IMR-90 (cell line): Measurements from ENCODE around the gene RNF114. TPM values are rescaled to one million over a fixed set of nuclear protein-coding genes. Genes with fewer than 3 reads are reported as not detected.

Source experiments
- ATAC-seq: fragments of 200-7000 bp; cut with Tn5 transposase; 2 replicates; pipeline ENCODE4 v1.9.1; 2020; ENCODE audit warnings: low read depth, mild to moderate bottlenecking, moderate library complexity
- BruUV-seq: library from RNA; stranded (reverse); fragments of 400-500 nt; replicated peaks from 2 replicates; lab custom pipeline; 2021; lab: Mats Ljungman, UMichigan
- CTCF ChIA-PET: fragments of 300-600 bp; formaldehyde crosslinking; extraction: SDS; loops from one replicate; lab custom pipeline; 2021; ENCODE audit warnings: antibody characterized with exemption; lab: Yijun Ruan, JAX
- POLR2A ChIA-PET: fragments of 300-600 bp; sonication (Branson Sonifier 250); formaldehyde crosslinking; loops from one replicate; lab custom pipeline; 2022; ENCODE audit warnings: antibody characterized with exemption; ENCODE audit not compliant: unreplicated experiment; lab: Charles Lee
- DNase-seq: peaks from one replicate; pipeline ENCODE4 v3.0.0; 2013
- H2AFZ ChIP-seq: replicated peaks from 2 replicates; pipeline ENCODE3; 2013; ENCODE audit warnings: low read length, mild to moderate bottlenecking; ENCODE audit not compliant: poor library complexity
- H2AK5ac ChIP-seq: 2 replicates; pipeline ENCODE4 v1.6.1; 2013; ENCODE audit warnings: low read depth, low read length, inconsistent platforms
- H2AK9ac ChIP-seq: replicated peaks from 2 replicates; pipeline ENCODE3; 2013; ENCODE audit warnings: mild to moderate bottlenecking, low read depth, low read length, moderate library complexity; ENCODE audit not compliant: poor library complexity
- H2BK120ac ChIP-seq: 2 replicates; pipeline ENCODE4 v1.6.1; 2013; ENCODE audit warnings: low read depth, low read length, inconsistent platforms
- H2BK15ac ChIP-seq: 3 replicates; pipeline ENCODE4 v1.6.1; 2013; ENCODE audit warnings: low read depth, low read length, inconsistent platforms
- H2BK20ac ChIP-seq: 2 replicates; pipeline ENCODE4 v1.6.1; 2013; ENCODE audit warnings: low read depth, mild to moderate bottlenecking, inconsistent platforms, low read length, moderate library complexity
- H2BK5ac ChIP-seq: 2 replicates; pipeline ENCODE4 v1.6.1; 2013; ENCODE audit warnings: mild to moderate bottlenecking, low read depth, low read length, inconsistent platforms; ENCODE audit not compliant: poor library complexity, severe bottlenecking
- H3K14ac ChIP-seq: replicated peaks from 2 replicates; pipeline ENCODE4 v1.6.1; 2013; ENCODE audit warnings: low read depth, low read length, inconsistent platforms
- H3K18ac ChIP-seq: 2 replicates; pipeline ENCODE4 v1.6.1; 2013; ENCODE audit warnings: low read depth, low read length, control low read depth
- H3K23ac ChIP-seq: 2 replicates; pipeline ENCODE4 v1.6.1; 2013; ENCODE audit warnings: low read depth, low read length, inconsistent platforms
- H3K27ac ChIP-seq: 2 replicates; pipeline ENCODE4 v1.5.1; 2013; ENCODE audit warnings: mild to moderate bottlenecking, control low read depth, low read length; ENCODE audit not compliant: insufficient read depth
- H3K27me3 ChIP-seq: 2 replicates; pipeline ENCODE4 v1.6.1; 2013; ENCODE audit warnings: low read length; ENCODE audit not compliant: control insufficient read depth, insufficient read depth
- H3K36me3 ChIP-seq: 2 replicates; pipeline ENCODE4 v1.6.1; 2013; ENCODE audit warnings: low read length, mixed read lengths; ENCODE audit not compliant: control insufficient read depth, insufficient read depth
- H3K4ac ChIP-seq: 2 replicates; pipeline ENCODE4 v1.6.1; 2013; ENCODE audit warnings: low read depth, low read length, inconsistent platforms
- H3K4me1 ChIP-seq: 2 replicates; pipeline ENCODE4 v1.6.1; 2013; ENCODE audit warnings: low read length, mixed read lengths; ENCODE audit not compliant: control insufficient read depth, insufficient read depth
- H3K4me2 ChIP-seq: 2 replicates; pipeline ENCODE4 v1.6.1; 2013; ENCODE audit warnings: low read depth, mild to moderate bottlenecking, control low read depth, low read length, moderate library complexity
- H3K4me3 ChIP-seq: 2 replicates; pipeline ENCODE4 v1.5.1; 2013; ENCODE audit warnings: low read depth, mild to moderate bottlenecking, control low read depth, low read length, moderate library complexity; ENCODE audit not compliant: insufficient read depth
- H3K56ac ChIP-seq: 2 replicates; pipeline ENCODE4 v1.6.1; 2013; ENCODE audit warnings: low read length, inconsistent platforms; ENCODE audit not compliant: insufficient read depth; ENCODE audit errors: extremely low read depth
- H3K79me1 ChIP-seq, 2 experiments: 2 replicates each; pipeline ENCODE4 v1.6.1; 2013; ENCODE audit warnings: low read length in 2 of 2, inconsistent platforms in 1 of 2, low read depth in 1 of 2
- H3K9ac ChIP-seq: 2 replicates; pipeline ENCODE4 v1.6.1; 2013; ENCODE audit warnings: low read depth, low read length, control low read depth
- H3K9me1 ChIP-seq: 2 replicates; pipeline ENCODE4 v1.6.1; 2013; ENCODE audit warnings: low read length, inconsistent platforms; ENCODE audit not compliant: insufficient read depth
- H3K9me3 ChIP-seq: 2 replicates; pipeline ENCODE4 v1.6.1; 2013; ENCODE audit warnings: low read length; ENCODE audit not compliant: control insufficient read depth, insufficient read depth
- H4K20me1 ChIP-seq: 2 replicates; pipeline ENCODE4 v1.6.1; 2013; ENCODE audit warnings: low read length, inconsistent platforms; ENCODE audit not compliant: insufficient read depth
- H4K5ac ChIP-seq: 2 replicates; pipeline ENCODE4 v1.6.1; 2013; ENCODE audit warnings: mild to moderate bottlenecking, low read depth, low read length, control low read depth
- H4K8ac ChIP-seq, 2 experiments: 2 replicates each; pipeline ENCODE4 v1.6.1; 2013; ENCODE audit warnings: low read depth in 2 of 2, low read length in 2 of 2, control low read depth in 1 of 2, inconsistent platforms in 1 of 2
- H4K91ac ChIP-seq: 2 replicates; pipeline ENCODE4 v1.6.1; 2013; ENCODE audit warnings: low read depth, low read length, inconsistent platforms; ENCODE audit not compliant: insufficient read depth
- BHLHE40 ChIP-seq: fragments of 150-350 bp; IDR thresholded peaks from 2 replicates; pipeline ENCODE4 v1.6.1; 2016; ENCODE audit warnings: mild to moderate bottlenecking, low read depth, low read length
- CEBPB ChIP-seq: IDR thresholded peaks from 2 replicates; pipeline ENCODE4 v1.6.1; 2012; ENCODE audit warnings: low read depth, low read length, improper control_type of control experiment
- MXI1 ChIP-seq: IDR thresholded peaks from 2 replicates; pipeline ENCODE4 v1.6.1; 2012; ENCODE audit warnings: low read depth, mild to moderate bottlenecking, low read length, moderate library complexity, borderline replicate concordance
- NFE2L2 ChIP-seq: fragments of 150-350 bp; IDR thresholded peaks from 2 replicates; pipeline ENCODE4 v1.6.1; 2016; ENCODE audit warnings: low read depth, mild to moderate bottlenecking, low read length
- RAD21 ChIP-seq: IDR thresholded peaks from 2 replicates; pipeline ENCODE4 v1.6.1; 2012; ENCODE audit warnings: low read length, improper control_type of control experiment
- SMC3 ChIP-seq: fragments of 150-350 bp; IDR thresholded peaks from 2 replicates; pipeline ENCODE4 v1.6.1; 2016; ENCODE audit warnings: low read depth, mild to moderate bottlenecking, antibody characterized with exemption, low read length, moderate library complexity
- WGBS, 2 experiments: methylation state at CpG; one replicate each; pipeline versions ENCODE4 v1.1.5 to v1.1.7; 2013; ENCODE audit warnings: missing lambda C conversion rate in 2 of 2; ENCODE audit not compliant: insufficient read length in 1 of 2; ENCODE audit errors: extremely low coverage in 2 of 2; 5-methylcytosine and 5-hydroxymethylcytosine counted together
- dilution Hi-C: fragments of 300-500 bp; cut with HindIII; formaldehyde crosslinking; loops from one replicate; pipeline ENCODE4 v1.14.3; 2018; ENCODE audit warnings: low sequenced_read_pairs; ENCODE audit not compliant: unreplicated experiment
- in situ Hi-C: fragments of 300-500 bp; cut with MboI; formaldehyde crosslinking; loops from 3 replicates; pipeline ENCODE4 v1.14.3; 2019; ENCODE audit warnings: low sequenced_read_pairs, inconsistent platforms, mixed read lengths
- intact Hi-C: fragments of 100-400 bp; cut with micrococcal nuclease; formaldehyde crosslinking; loops from 2 replicates; pipeline ENCODE4 v1.10.0; 2022
- polyA plus RNA-seq, 3 experiments: library from polyadenylated mRNA; depleted of rRNA; stranded (reverse); fragments of >200 nt; gene quantifications; 2 replicates each; pipeline ENCODE4 v1.2.3, GENCODE V29; 2012; ENCODE audit warnings: low replicate concordance in 1 of 3
- total RNA-seq: library from RNA; depleted of rRNA; stranded (reverse); fragments of >200 nt; gene quantifications from 2 replicates; pipeline ENCODE4 v1.2.3, GENCODE V29; 2012

The RNF114 gene
- total and polyA plus RNA-seq, 2 of the 4 experiments (the other 2 are of a cell fraction), result 44.6 to 62.3 TPM

DNA sequence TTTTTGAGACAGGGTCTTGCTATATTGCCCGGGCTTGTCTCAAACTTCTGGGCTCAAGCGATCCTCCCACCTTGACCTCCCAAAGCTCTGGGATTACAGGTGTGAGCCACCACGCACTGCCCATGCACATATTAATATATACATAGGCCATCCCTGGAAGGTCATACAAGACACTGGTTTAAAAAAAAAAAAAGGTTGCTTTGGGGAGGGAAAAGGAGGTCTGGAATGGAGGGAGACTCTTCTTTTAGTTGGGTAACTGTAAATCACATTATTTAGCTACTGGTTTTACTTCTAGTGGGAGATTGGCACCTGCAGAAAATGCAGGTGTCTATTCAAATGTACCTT lies 42.5 kb downstream of the RNF114 start:
- BruUV-seq, result no TSS peak
- CTCF ChIA-PET, result interaction anchor here (0.9 to 7.0 kb wide), 7 partner anchors 67 to 187 kb away, joined by 3 to 98 read pairs (median 5); no protein-coding TSS in a partner anchor

More for the DNA sequence above, 42.5 kb downstream of the RNF114 start:
- H3K18ac ChIP-seq, result no peak overlapping the region
- no CpG with 5 or more reads among the region's 3 CpGs for WGBS, 2 experiments
- H3K9ac ChIP-seq, result no peak overlapping the region
- in situ Hi-C loops (no loop called here), intact Hi-C loops (loop anchor here (1.0 kb wide), 3 partner anchors 93 to 201 kb away; no protein-coding TSS in a partner anchor), dilution Hi-C loops (no loop called here)
- H3K4me2 ChIP-seq, result no peak overlapping the region
- no peak overlapping the region for H2BK20ac ChIP-seq
- H2BK5ac ChIP-seq, result no peak overlapping the region
- DNase-seq (no peak), ATAC-seq (no peak)
- no peak overlapping the region for H3K56ac ChIP-seq
- H3K14ac ChIP-seq, result no peak overlapping the region
- H2AFZ ChIP-seq, result no peak overlapping the region
- TF ChIP-seq BHLHE40, result no peak
- no peak for TF ChIP-seq RAD21
- TF ChIP-seq NFE2L2, result no peak
- TF ChIP-seq MXI1, result no peak
- no peak for TF ChIP-seq CEBPB
- TF ChIP-seq SMC3, result no peak
- no peaks in the 10 kb centered on the region; the same call in 1 of the 2 replicates for H3K9me1 ChIP-seq
- POLR2A ChIA-PET, result interaction anchor here (0.6 to 1.1 kb wide), 2 partner anchors 8 to 10 kb away, joined by 5 to 8 read pairs; no protein-coding TSS in a partner anchor
- no peak overlapping the region for H4K8ac ChIP-seq
- H3K4ac ChIP-seq, result no peak overlapping the region
- H2BK15ac ChIP-seq, result no peak overlapping the region
- no peak overlapping the region for H3K23ac ChIP-seq
- H3K27me3 ChIP-seq, result no peaks in the 10 kb centered on the region
- H3K4me3 ChIP-seq, result no peak overlapping the region
- no peak overlapping the region for H4K91ac ChIP-seq
- no peak overlapping the region for H3K27ac ChIP-seq
- H3K79me1 ChIP-seq, result peaks cover 0 to 9% of the 10 kb centered on the region in 2 experiments; a peak in 2 of 4 replicates
- no peak overlapping the region for H2AK9ac ChIP-seq
- H3K4me1 ChIP-seq, result peaks cover 2% of the 10 kb centered on the region; the same call in 1 of the 2 replicates
- H4K20me1 ChIP-seq, result no peaks in the 10 kb centered on the region; the same call in 1 of the 2 replicates
- no peak overlapping the region for H2BK120ac ChIP-seq
- H2AK5ac ChIP-seq, result no peak overlapping the region
- H3K9me3 ChIP-seq, result no peaks in the 10 kb centered on the region
- no peak overlapping the region for H4K5ac ChIP-seq
- no peaks in the 10 kb centered on the region for H3K36me3 ChIP-seq
